HG02759 (cell line): Measurements from ENCODE around the gene ARHGAP45.

Experiments used
- ATAC-seq: cut with Tn5 transposase; IDR thresholded peaks from one replicate; pipeline ENCODE4 v1.9.1; 2021; ENCODE audit warnings: mild to moderate bottlenecking, moderate library complexity; ENCODE audit not compliant: unreplicated experiment

The ARHGAP45 gene

GRCh38 chr19:1070576-1070930 is 3.6 kb downstream of the ARHGAP45 start:
- ATAC-seq: no peak

DNA sequence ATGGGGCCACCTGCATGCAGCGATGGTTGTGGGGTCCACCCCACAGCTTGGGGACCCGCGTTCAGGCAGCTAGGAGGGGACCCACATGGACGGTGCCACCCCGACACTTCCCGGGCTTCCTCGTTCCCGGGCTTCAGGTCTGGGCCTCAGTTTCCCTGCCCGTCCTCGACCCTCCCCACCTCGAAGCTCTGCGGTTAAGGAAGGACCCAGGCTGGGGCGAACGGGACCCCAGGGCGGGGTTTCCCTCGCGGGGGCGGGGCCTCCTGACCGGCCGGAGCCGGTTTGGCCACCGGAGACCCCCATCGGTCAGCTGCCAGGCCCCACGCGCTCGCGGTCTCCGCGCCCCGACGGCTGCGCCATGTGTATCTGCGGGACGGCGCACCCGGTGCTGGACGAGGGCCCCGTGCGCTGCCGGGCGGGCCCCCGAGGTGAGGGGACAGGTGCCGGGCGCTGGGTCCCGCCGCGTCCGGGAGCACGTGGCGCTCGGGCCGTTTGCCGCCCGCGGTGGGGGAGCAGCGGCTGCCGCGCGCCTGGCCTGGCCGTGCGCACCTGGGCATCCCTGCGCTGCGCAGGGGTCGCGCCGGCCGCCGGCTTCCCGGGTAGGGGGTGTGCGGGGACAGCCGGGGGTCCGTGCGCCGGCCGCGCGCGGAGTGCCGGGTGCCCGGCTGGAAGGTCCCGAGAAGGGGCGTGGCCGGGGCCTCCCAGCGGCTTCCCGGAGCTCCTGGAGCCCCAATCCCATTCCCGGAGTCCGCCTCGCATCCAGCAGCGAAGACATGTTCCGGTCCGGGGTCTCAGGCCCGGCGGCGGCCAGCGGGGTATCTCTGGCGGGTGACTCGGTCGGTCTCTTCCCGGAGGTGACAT is 4.2 kb downstream of the ARHGAP45 start:
- no peak for ATAC-seq

GRCh38 chr19:1072371-1073015 is 5.5 kb downstream of the ARHGAP45 start:
- ATAC-seq: no peak

DNA sequence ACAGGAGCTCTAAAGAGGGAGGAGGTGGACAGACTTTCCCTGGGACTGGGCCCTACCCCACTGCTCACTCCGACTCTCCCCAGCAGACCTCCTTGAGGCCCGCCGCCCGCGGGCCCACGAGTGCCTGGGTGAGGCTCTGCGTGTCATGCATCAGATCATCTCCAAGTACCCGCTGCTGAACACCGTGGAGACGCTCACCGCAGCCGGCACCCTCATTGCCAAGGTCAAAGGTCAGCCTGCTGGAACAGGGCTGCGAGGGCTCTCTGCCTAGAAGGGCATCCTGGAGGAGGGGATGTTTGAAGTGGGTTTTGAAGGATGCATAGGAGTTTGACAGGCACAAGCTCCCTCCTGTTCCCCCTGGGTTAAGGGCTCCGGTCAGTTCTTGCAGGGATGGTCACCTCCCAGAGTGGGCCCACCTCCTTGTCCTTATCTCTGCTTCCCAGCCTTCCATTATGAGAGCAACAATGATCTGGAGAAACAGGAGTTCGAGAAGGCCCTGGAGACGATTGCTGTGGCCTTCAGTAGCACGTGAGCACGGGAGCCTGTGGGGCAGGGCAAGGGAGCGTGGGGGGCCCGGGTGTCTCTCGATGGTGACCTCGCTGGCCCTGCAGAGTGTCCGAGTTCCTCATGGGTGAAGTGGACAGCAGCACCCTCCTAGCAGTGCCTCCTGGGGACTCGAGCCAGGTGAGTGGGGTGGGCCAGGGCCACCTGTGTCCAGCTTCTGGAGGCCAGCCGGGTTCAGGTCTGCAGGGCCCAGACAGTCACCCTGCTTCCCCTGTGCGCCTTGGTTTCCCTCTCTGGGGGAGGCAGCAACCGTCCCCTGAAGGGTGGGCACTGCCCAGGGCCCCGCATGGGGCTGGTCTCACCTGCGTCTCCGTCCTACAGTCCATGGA is 6.3 kb downstream of the ARHGAP45 start:
- no peak for ATAC-seq

DNA sequence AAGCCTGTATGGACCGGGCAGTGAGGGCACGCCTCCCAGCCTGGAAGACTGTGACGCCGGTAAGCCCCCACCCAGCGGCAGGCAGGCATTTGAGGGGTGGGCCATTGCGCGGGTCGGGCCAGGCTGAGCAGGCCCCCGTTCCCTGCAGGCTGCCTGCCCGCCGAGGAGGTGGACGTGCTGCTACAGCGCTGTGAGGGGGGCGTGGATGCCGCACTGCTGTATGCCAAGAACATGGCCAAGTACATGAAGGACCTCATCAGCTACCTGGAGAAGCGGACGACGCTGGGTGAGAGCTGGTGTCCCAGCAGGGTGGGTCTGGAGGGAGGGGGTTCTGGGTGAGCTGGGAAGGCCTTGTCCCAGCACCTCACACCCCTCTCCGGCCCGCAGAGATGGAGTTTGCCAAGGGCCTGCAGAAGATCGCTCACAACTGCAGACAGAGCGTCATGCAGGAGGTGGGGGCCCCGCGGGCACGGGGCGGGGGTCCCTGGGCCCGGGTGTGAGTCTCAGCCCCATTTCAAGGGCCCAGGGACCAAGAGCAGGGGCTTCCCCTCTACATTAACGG is 7.1 kb downstream of the ARHGAP45 start:
- ATAC-seq: no peak

GRCh38 chr19:1074544-1075283 is 7.7 kb downstream of the ARHGAP45 start:
- peak; percentile 58 for ATAC-seq

- no peak for ATAC-seq
Observed at GRCh38 chr19:1076046-1076386, 9.0 kb downstream of the ARHGAP45 start.

GRCh38 chr19:1076951-1077350 is 10.0 kb downstream of the ARHGAP45 start:
- ATAC-seq: peak; percentile 61

DNA sequence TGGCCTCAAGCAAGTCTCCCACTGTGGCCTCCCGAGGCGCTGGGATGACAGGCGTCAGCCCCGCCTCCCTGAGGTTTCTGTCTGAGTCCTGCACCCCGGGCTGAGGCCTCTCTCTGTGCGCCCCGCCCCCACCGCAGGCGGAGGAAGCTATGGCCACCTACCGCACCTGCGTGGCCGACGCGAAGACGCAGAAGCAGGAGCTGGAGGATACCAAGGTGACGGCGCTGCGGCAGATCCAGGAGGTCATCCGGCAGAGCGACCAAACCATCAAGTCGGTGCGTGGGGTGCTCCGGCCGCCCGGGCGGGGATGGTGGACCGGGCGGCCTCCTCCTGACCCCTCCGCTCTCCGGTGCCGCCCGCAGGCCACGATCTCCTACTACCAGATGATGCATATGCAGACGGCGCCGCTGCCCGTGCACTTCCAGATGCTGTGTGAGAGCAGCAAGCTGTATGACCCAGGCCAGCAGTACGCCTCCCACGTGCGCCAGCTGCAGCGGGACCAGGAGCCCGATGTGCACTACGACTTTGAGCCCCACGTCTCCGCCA is 12.7 kb downstream of the ARHGAP45 start:
- no peak for ATAC-seq

DNA sequence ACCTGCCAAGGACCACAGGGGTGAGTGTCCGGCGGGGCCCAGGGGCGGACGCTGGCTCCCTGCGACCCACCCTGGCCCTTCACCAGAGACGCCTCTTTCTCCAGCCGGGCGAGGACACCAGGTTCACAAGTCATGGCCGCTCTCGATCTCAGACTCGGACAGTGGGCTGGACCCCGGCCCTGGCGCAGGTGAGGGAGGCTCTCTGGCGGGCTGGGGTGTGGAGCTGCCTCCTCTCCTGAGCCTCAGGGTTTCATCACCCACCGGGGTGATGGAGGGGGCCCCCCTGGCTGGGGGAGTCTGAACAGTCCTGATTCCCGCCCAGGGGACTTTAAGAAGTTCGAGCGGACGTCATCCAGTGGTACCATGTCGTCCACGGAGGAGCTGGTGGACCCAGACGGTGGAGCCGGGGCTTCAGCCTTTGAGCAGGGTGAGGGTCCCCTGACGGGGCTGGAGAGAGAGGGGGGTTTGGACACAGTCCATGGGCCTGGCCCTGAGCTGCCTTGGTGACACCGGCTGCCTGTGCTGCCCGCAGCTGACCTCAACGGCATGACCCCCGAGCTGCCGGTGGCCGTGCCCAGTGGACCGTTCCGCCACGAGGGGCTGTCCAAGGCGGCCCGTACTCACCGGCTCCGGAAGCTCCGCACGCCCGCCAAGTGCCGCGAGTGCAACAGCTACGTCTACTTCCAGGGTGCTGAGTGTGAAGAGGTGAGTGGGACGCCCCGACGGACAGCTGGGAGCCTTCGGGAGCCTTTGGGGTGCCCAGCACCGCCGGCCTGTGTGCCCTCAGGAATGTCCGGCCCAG is 13.6 kb downstream of the ARHGAP45 start:
- no peak for ATAC-seq

GRCh38 chr19:1081301-1082164 is 14.6 kb downstream of the ARHGAP45 start:
- ATAC-seq: no peak

- ATAC-seq: no peak
Observed at GRCh38 chr19:1082165-1082927, 15.4 kb downstream of the ARHGAP45 start.

GRCh38 chr19:1082928-1083816 is 16.2 kb downstream of the ARHGAP45 start:
- ATAC-seq: no peak

DNA sequence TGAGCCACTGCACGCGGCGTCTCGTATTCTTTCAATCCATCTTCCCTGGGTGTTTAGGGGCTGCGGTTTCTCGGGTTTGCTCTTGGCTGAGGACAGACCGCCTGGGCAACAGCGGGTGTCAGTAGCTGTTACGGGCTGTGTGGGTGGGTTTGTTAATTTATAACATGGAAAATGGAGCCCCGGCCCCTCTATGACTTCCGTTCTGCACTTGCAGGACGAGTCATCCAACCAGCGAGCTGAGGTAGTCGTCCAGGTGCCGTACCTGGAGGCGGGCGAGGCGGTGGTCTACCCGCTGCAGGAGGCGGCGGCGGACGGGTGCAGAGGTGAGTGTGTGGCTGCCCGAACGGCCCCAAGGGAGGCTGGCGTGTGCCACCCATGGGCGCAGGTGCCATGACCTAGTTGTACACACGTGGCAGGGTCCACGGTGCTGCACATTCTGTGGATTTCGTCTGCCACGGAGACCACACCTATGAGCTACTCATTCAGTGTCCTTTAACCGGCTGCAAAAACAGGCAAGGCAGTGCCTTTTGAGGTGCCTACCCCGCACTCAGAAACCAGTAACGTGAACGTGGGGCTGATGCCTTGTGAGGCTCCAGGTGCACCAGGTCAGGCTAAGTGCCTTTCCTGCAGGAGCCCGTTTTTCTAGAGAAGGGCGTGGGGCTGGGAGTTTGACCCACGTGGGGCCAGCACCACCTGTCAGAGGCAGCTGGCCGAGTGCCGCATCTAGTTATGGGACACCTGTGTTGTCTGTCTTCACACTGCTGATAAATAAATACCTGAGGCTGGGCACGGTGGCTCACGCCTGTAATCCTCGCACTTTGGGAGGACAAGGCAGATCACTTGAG is 17.3 kb downstream of the ARHGAP45 start:
- ATAC-seq: no peak

DNA sequence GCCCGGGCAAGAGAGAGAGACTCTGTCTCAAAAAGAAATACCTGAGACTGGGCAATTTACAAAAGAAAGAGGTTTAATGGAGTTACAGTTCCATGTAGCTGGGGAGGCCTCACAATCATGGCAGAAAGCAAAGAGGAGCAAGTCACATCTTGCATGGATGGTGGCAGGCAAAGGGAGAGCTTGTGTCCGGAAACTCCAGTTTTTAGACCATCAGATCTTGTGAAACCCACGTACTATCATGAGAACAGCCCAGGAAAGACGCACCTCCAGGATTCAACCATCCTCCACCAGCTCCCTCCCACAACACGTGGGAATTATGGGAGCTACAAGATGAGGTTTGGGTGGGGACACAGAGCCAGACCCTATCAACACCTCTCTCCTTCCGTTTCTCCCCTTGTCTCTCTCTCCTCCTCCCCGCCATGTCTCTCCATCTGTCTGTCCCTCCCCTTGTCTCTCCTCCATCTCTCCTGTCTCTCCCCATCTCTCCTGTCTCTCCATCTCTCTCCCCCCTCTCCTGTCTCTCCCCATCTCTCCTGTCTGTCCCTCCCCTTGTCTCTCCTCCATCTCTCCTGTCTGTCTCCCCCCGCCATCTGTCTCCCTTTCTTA is 18.2 kb downstream of the ARHGAP45 start:
- no peak for ATAC-seq
